Mucosa of descending colon (tissue), 3 donors: ENCODE results near the gene ACAD11. TPM values are rescaled to one million over a fixed set of nuclear protein-coding genes. Genes with fewer than 3 reads are reported as not detected.

Experiments used
- ATAC-seq: fragments of 200-7000 bp; cut with Tn5 transposase; one replicate; pipeline ENCODE4 v1.9.1; 2020; ENCODE audit warnings: mild to moderate bottlenecking, moderate library complexity
- DNase-seq, 3 donors: peaks; one replicate each; pipeline ENCODE4 v3.0.0-alpha.2; 2020
- H3K36me3 ChIP-seq: fragments of 200-600 bp; one replicate; pipeline ENCODE4 v1.8.0; 2021; ENCODE audit warnings: low read depth, mild to moderate bottlenecking
- H3K4me1 ChIP-seq: fragments of 200-600 bp; one replicate; pipeline ENCODE4 v1.8.0; 2021; ENCODE audit warnings: low read depth, mild to moderate bottlenecking
- H3K4me3 ChIP-seq: fragments of 200-600 bp; one replicate; pipeline ENCODE4 v1.8.0; 2021; ENCODE audit warnings: mild to moderate bottlenecking
- H3K9me3 ChIP-seq: fragments of 200-600 bp; one replicate; pipeline ENCODE4 v1.8.0; 2021; ENCODE audit warnings: mild to moderate bottlenecking
- CTCF ChIP-seq: fragments of 200-600 bp; IDR thresholded peaks from one replicate; pipeline ENCODE4 v1.8.0; 2022; ENCODE audit warnings: antibody characterized with exemption, mild to moderate bottlenecking
- intact Hi-C, 2 donors: fragments of 100-400 bp; cut with DNase I in 1 of 2; cut with micrococcal nuclease in 1 of 2; formaldehyde crosslinking; loops; one replicate each; pipeline versions ENCODE4 v1.11.0 to v1.11.1; 2022; cut with DNase I, micrococcal nuclease
- total RNA-seq, 3 donors: library from RNA; stranded (reverse); fragmentation: NEBNext Ultra II Directional in 2 of 3; extraction: Animal tissue kit (Norgen Biotek cat#: 25700) in 2 of 3; gene quantifications; one replicate each; pipeline versions ENCODE4 v1.2.1 to v1.2.4, GENCODE V29; 2021 to 2023
- donor health status: DM: no; HTN: no; CAD: no; lungs with moderate emphysema.
- donor health status: DM: no; HTN: no; CAD: no.
- donor health status: DM: no; HTN: yes; CAD: no.

Gene ACAD11
- total RNA-seq, 3 donors from 2014 or later, result 7.2 to 19.8 (median 7.4) TPM

- no peak for DNase-seq
- Histone ChIP-seq H3K36me3 (no peaks in the 10 kb centered on the region), H3K4me3 (no peak overlapping the region), H3K4me1 (no peaks in the 10 kb centered on the region), H3K9me3 (no peaks in the 10 kb centered on the region)
- no peak for TF ChIP-seq CTCF
- no peak for ATAC-seq
- intact Hi-C loops, result no loop called here
Observed at GRCh38 chr3:132638706-132639105, 20.9 kb downstream of the ACAD11 start.

- H3K4me1 ChIP-seq, result no peaks in the 10 kb centered on the region
- H3K36me3 ChIP-seq, result no peaks in the 10 kb centered on the region
- no peak for ATAC-seq
- TF ChIP-seq CTCF, result no peak
- no peak overlapping the region for H3K4me3 ChIP-seq
- intact Hi-C loops, result no loop called here
- DNase-seq, result no peak
- H3K9me3 ChIP-seq, result no peaks in the 10 kb centered on the region
Observed at GRCh38 chr3:132637590-132637989, 22.0 kb downstream of the ACAD11 start.

GRCh38 chr3:132635052-132635451, 24.6 kb downstream of the ACAD11 start:
- no peak for DNase-seq
- H3K4me1 ChIP-seq, result no peaks in the 10 kb centered on the region
- no peaks in the 10 kb centered on the region for H3K36me3 ChIP-seq
- no peak overlapping the region for H3K4me3 ChIP-seq
- intact Hi-C loops, result no loop called here
- TF ChIP-seq CTCF, result no peak
- no peak for ATAC-seq
- H3K9me3 ChIP-seq, result no peaks in the 10 kb centered on the region

GRCh38 chr3:132630612-132631011, 29.0 kb downstream of the ACAD11 start:
- TF ChIP-seq CTCF, result no peak
- Histone ChIP-seq H3K9me3 (no peaks in the 10 kb centered on the region), H3K4me3 (no peak overlapping the region), H3K4me1 (no peaks in the 10 kb centered on the region), H3K36me3 (no peaks in the 10 kb centered on the region)
- ATAC-seq (no peak), DNase-seq (no peak)
- intact Hi-C loops, result no loop called here

- TF ChIP-seq CTCF, result no peak
Observed at GRCh38 chr3:132629928-132630327, 29.7 kb downstream of the ACAD11 start.

GRCh38 chr3:132628157-132628556, 31.5 kb downstream of the ACAD11 start:
- DNase-seq (no peak), ATAC-seq (no peak)
- H3K9me3 ChIP-seq, result no peaks in the 10 kb centered on the region
- H3K36me3 ChIP-seq, result no peaks in the 10 kb centered on the region
- intact Hi-C loops, result no loop called here
- TF ChIP-seq CTCF, result no peak
- H3K4me3 ChIP-seq, result no peak overlapping the region
- H3K4me1 ChIP-seq, result no peaks in the 10 kb centered on the region

More at GRCh38 chr3:132629928-132630327, 29.7 kb downstream of the ACAD11 start:
- H3K36me3 ChIP-seq, result no peaks in the 10 kb centered on the region
- no peaks in the 10 kb centered on the region for H3K9me3 ChIP-seq
- no peak overlapping the region for H3K4me3 ChIP-seq
- DNase-seq (no peak), ATAC-seq (no peak)
- intact Hi-C loops, result no loop called here
- H3K4me1 ChIP-seq, result no peaks in the 10 kb centered on the region
